Gastrocnemius medialis (tissue), 4 donors: ENCODE results near the gene EFCAB6. TPM values are rescaled to one million over a fixed set of nuclear protein-coding genes. Genes with fewer than 3 reads are reported as not detected.

Experiments used
- ATAC-seq, 2 donors: fragments of 150-250 bp; one replicate each; pipeline ENCODE4 v1.9.1; 2016
- DNase-seq, 2 donors: peaks; one replicate each; pipeline ENCODE4 v3.0.0-alpha.2; 2019
- H3K27ac ChIP-seq, 4 donors: fragments of 200-600 bp; sonication (generic); 1 replicate in 1 of 4; 2 replicates in 3 of 4; pipeline ENCODE4 v1.5.1; 2016 to 2018; ENCODE audit warnings: mild to moderate bottlenecking in 2 of 4, moderate library complexity in 1 of 4
- H3K27me3 ChIP-seq, 3 donors: fragments of 200-600 bp; sonication (generic) in 2 of 3; 1 replicate in 1 of 3; 2 replicates in 2 of 3; pipeline versions ENCODE4 v1.5.1 to v1.6.0; 2016 to 2019; ENCODE audit warnings: mild to moderate bottlenecking in 1 of 3, moderate library complexity in 1 of 3
- H3K36me3 ChIP-seq, 2 donors: fragments of 200-600 bp; sonication (generic) in 1 of 2; one replicate each; pipeline ENCODE4 v1.5.1; 2017 to 2018
- H3K4me1 ChIP-seq, 2 donors: fragments of 200-600 bp; sonication (generic) in 1 of 2; one replicate each; pipeline ENCODE4 v1.5.1; 2016 to 2017; ENCODE audit warnings: mild to moderate bottlenecking in 2 of 2
- H3K4me3 ChIP-seq, 4 donors: fragments of 200-600 bp; sonication (generic) in 3 of 4; 1 replicate in 1 of 4; 2 replicates in 3 of 4; pipeline ENCODE4 v1.5.1; 2016 to 2019; ENCODE audit warnings: mild to moderate bottlenecking in 2 of 4
- H3K9me3 ChIP-seq, 3 donors: fragments of 200-600 bp; sonication (generic) in 2 of 3; 1 replicate in 1 of 3; 2 replicates in 2 of 3; pipeline ENCODE4 v1.5.1; 2016 to 2019
- POLR2A ChIP-seq, 2 donors: fragments of 450-650 bp; IDR thresholded peaks; one replicate each; pipeline ENCODE4 v1.6.1; 2017; ENCODE audit warnings: antibody characterized with exemption in 2 of 2, mild to moderate bottlenecking in 2 of 2, moderate library complexity in 2 of 2
- in situ Hi-C, 4 donors: fragments of 200-750 bp; cut with MboI; loops; one replicate each; pipeline versions ENCODE4 v1.15.0 to v1.8.0; 2017; ENCODE audit warnings: low sequenced_read_pairs in 4 of 4
- intact Hi-C: fragments of 100-400 bp; cut with DNase I; formaldehyde crosslinking; loops from one replicate; pipeline ENCODE4 v1.15.1; 2023; ENCODE audit warnings: low total_unique reads
- total RNA-seq, 4 donors: library from RNA; depleted of rRNA; stranded (reverse); fragments of >200 nt; gene quantifications; one replicate each; pipeline versions ENCODE4 v1.1.0 to v1.2.3, GENCODE V29; 2016
- TF ChIP-seq, protein P1 (sequence below), 5 experiments: fragments of 450-650 bp in 3 of 5; fragments of 200-600 bp in 2 of 5; sonication (generic) in 2 of 5; IDR thresholded peaks in 4 of 5; conservative IDR thresholded peaks in 1 of 5; 1 replicate in 4 of 5; 2 replicates in 1 of 5; pipeline ENCODE4 v1.5.1; 2016 to 2019; ENCODE audit warnings: antibody characterized with exemption in 5 of 5, mild to moderate bottlenecking in 3 of 5, moderate library complexity in 3 of 5

EFCAB6 gene
- total RNA-seq, 4 donors from 2014 or later, result 0.07 to 4.4 (median 0.28) TPM

DNA sequence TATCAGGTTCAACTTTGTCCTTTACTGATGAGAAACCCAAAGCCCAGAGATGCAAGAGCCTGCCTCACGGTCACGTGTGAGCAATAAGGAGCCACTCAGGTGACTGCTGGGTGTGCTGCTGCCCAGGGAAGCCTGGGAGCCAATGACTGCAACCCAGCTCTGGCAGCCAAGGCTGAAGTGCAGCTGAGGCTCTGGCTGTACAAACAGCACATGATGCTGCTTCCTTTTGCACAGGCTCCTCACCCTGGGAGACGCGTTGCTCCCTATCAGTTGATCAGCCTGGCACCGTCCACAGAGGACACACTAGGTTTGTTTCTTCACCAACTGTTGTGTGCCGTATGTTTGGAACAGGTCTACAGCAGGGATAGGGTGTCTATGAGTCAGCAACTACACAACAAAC, 168.7 kb downstream of the EFCAB6 start:
- TF ChIP-seq POLR2A (IDR thresholded peaks at IDR 0.05), result no peak
- TF ChIP-seq, protein P1, sequence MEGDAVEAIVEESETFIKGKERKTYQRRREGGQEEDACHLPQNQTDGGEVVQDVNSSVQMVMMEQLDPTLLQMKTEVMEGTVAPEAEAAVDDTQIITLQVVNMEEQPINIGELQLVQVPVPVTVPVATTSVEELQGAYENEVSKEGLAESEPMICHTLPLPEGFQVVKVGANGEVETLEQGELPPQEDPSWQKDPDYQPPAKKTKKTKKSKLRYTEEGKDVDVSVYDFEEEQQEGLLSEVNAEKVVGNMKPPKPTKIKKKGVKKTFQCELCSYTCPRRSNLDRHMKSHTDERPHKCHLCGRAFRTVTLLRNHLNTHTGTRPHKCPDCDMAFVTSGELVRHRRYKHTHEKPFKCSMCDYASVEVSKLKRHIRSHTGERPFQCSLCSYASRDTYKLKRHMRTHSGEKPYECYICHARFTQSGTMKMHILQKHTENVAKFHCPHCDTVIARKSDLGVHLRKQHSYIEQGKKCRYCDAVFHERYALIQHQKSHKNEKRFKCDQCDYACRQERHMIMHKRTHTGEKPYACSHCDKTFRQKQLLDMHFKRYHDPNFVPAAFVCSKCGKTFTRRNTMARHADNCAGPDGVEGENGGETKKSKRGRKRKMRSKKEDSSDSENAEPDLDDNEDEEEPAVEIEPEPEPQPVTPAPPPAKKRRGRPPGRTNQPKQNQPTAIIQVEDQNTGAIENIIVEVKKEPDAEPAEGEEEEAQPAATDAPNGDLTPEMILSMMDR (IDR thresholded peaks at IDR 0.05 in 4 of 5, conservative IDR thresholded peaks at IDR 0.05 in 1 of 5), result no peak
- Histone ChIP-seq H3K27me3 (no peaks in the 10 kb centered on the region), H3K4me3 (no peak overlapping the region), H3K9me3 (no peaks in the 10 kb centered on the region), H3K27ac (no peak overlapping the region), H3K4me1 (no peaks in the 10 kb centered on the region), H3K36me3 (no peaks in the 10 kb centered on the region)
- DNase-seq (no peak), ATAC-seq (no peak)
- in situ Hi-C loops (no loop called here), intact Hi-C loops (no loop called here)

DNA sequence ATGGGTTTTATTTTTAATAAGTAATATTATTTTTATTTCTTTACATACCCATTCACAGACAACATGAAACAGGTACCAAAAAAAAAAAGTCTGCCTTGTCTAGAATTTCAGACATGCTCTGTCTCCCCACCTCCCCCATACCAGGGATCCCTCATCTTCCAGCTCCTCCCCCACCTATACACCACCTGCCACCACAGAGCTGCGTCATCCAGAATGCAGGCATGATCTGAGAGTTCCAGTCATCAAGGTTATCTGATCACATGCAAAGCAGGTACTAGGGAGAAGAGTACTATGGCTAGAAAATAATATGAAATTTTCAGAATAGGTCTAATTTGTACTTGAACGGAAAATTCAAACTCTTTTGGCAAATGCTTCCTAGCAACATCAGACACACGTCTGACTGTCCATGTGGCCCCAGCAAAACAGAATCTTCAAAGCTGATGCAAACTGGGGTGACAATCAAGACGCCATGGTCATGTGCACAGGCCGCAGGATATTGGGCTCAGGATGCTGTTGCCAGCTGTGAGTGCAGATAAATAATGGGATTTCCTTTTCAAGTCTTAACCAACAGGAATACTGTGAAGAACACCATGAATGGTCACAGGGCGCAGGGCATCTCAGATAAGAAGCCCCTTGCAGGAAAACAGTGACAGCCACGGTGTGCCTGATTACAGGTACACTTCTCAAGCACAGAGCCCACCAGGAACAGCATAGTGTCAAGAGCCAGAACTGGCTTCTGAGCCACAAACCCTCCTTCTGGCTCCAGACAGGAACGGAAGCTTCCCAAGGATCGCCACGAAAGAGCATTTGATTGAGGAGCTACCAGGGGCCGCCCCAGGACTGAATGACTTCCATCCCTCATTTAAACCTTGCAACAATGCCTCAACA, 169.5 kb downstream of the EFCAB6 start:
- TF ChIP-seq, protein P1 (IDR thresholded peaks at IDR 0.05 in 4 of 5, conservative IDR thresholded peaks at IDR 0.05 in 1 of 5), result no peak
- TF ChIP-seq POLR2A (IDR thresholded peaks at IDR 0.05), result no peak
- intact Hi-C loops (no loop called here), in situ Hi-C loops (no loop called here)

DNA sequence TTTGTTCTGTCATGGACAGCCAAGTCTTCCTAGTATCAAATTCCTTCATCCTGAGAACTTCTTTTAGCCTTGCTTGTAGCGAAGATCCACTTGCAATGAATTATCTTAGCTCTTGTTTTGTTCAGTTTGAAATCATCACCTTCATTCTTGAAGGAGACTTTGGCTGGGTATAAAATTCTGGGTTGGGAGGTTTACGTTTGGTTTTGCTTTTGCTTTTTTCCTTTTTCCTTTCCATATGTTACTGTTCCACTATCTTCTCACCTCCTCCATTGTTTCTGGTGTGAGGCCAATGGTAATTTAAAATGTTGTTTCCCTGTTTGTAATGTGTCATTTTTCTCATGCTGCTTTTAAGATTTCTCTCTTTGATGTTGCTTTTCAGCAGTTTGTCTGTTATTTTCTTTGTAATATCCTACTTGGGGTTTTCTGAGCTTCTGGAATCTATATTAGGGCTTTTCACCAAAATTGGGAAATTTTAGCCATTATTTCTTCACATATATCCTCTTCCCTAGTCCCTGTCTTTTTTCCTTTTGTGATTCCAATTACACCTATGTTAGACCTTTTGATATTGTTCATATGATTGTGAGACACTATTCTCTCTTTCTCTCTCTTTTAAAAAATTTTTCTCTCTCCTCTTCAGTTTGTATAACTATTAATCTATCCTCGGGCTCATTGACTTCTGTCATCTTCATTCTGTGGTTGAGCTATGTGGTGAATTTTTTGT, 172.7 kb downstream of the EFCAB6 start:
- DNase-seq (no peak), ATAC-seq (no peak)
- no peaks in the 10 kb centered on the region for H3K4me1 ChIP-seq
- in situ Hi-C loops (no loop called here), intact Hi-C loops (no loop called here)
- H3K9me3 ChIP-seq, result no peaks in the 10 kb centered on the region
- no peaks in the 10 kb centered on the region for H3K27me3 ChIP-seq
- TF ChIP-seq, protein P1 (IDR thresholded peaks at IDR 0.05 in 4 of 5, conservative IDR thresholded peaks at IDR 0.05 in 1 of 5), result no peak
- no peak for TF ChIP-seq POLR2A (IDR thresholded peaks at IDR 0.05)
- H3K4me3 ChIP-seq, result no peak overlapping the region
- no peak overlapping the region for H3K27ac ChIP-seq
- no peaks in the 10 kb centered on the region for H3K36me3 ChIP-seq

More for the DNA sequence above, 169.5 kb downstream of the EFCAB6 start:
- Histone ChIP-seq H3K9me3 (no peaks in the 10 kb centered on the region), H3K4me3 (no peak overlapping the region), H3K4me1 (no peaks in the 10 kb centered on the region), H3K27me3 (no peaks in the 10 kb centered on the region), H3K27ac (no peak overlapping the region), H3K36me3 (no peaks in the 10 kb centered on the region)
- DNase-seq, result no peak
- ATAC-seq, result no peak

DNA sequence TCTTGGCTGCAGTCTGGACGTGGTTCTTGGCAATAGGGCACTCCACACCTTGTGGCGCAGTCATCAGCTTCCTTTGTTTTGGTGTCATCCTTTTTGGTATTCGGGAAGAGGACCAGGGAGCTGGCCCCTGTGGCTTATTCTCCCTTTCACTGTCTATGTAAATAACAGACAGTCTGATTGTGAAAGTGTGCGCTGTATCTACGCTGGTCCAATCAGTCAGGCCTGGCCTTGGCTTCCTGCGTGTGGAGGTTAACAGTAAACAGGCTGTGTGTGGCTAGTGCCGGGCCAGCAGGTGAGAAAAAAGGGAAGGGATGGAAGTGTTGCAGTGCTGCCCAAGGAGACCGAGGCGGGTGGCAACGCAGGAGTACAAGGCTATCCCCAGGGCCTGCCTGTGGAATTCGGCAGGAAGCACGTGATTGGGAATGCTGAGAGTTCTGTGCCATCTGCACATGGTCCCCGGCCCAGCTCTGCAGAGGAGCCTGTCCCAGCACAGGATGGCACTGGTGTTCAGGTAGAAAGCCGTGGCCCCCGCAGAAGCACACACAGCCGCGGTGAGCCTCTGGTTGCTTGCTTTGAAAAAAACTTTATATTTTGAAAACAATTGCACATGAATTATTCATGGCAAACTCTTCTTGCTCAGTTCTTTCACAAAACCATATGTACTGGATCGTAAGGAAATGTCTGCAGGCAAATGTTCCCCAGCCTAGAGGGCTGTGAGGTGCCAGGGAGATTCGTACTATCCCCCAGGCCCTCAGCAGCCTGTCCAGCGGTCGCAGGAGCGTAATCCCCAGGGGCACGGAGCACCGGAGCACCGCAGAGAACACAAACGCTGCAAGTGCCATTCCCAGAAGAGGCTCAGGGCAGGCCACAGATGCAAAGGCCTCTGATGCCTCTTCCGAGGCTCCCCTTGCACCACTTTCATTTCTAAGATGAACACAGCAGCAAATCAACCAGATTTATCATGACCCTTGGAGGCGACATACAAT, 174.5 kb downstream of the EFCAB6 start:
- intact Hi-C loops (no loop called here), in situ Hi-C loops (no loop called here)
- TF ChIP-seq, protein P1 (IDR thresholded peaks at IDR 0.05 in 4 of 5, conservative IDR thresholded peaks at IDR 0.05 in 1 of 5), result no peak
- no peaks in the 10 kb centered on the region for H3K4me1 ChIP-seq
- no peak overlapping the region for H3K4me3 ChIP-seq
- H3K36me3 ChIP-seq, result no peaks in the 10 kb centered on the region
- H3K9me3 ChIP-seq, result no peaks in the 10 kb centered on the region
- H3K27ac ChIP-seq, result no peak overlapping the region
- ATAC-seq (no peak), DNase-seq (no peak)
- no peaks in the 10 kb centered on the region for H3K27me3 ChIP-seq
